K562 (cell line): Measurements from ENCODE around the gene DAPK2. TPM values are rescaled to one million over a fixed set of nuclear protein-coding genes. Genes with fewer than 3 reads are reported as not detected.

Experiments
- CBX3 ChIP-seq, 2 experiments: IDR thresholded peaks; 1 replicate in 1 of 2; 2 replicates in 1 of 2; pipeline ENCODE4 v1.6.1; 2012; ENCODE audit warnings: inconsistent platforms in 2 of 2, low read length in 2 of 2, borderline replicate concordance in 1 of 2, control low read depth in 1 of 2
- CHCHD3 ChIP-seq: fragments of 250-450 bp; sonication (Bioruptor Pico); IDR thresholded peaks from 2 replicates; pipeline ENCODE4 v2.1.2; 2022; ENCODE audit warnings: mild to moderate bottlenecking
- LCOR ChIP-seq: sonication (generic); formaldehyde crosslinking; IDR thresholded peaks from 2 replicates; pipeline ENCODE4 v1.8.0; 2022; ENCODE audit warnings: mild to moderate bottlenecking, missing genetic modification reagents
- MTA3 ChIP-seq: fragments of 450-650 bp; formaldehyde crosslinking; IDR thresholded peaks from 2 replicates; pipeline ENCODE4 v1.6.1; 2017; ENCODE audit warnings: mild to moderate bottlenecking, borderline replicate concordance
- MTF1 ChIP-seq: fragments of 250-450 bp; sonication (Bioruptor Pico); IDR thresholded peaks from 2 replicates; pipeline ENCODE4 v1.9.0; 2021; ENCODE audit warnings: moderate library complexity, mild to moderate bottlenecking, inconsistent platforms, borderline replicate concordance
- NCOA6 ChIP-seq: fragments of 450-650 bp; IDR thresholded peaks from 2 replicates; pipeline ENCODE4 v1.6.1; 2017; ENCODE audit warnings: mild to moderate bottlenecking
- PHF8 ChIP-seq: fragments of 200-600 bp; sonication (generic); IDR thresholded peaks from 2 replicates; pipeline ENCODE4 v1.6.1; 2012; ENCODE audit warnings: mixed run types, mild to moderate bottlenecking, inconsistent platforms, low read length, moderate library complexity, borderline replicate concordance
- SLC30A9 ChIP-seq: fragments of 250-450 bp; sonication (Bioruptor Pico); IDR thresholded peaks from 2 replicates; pipeline ENCODE4 v1.8.0; 2022; ENCODE audit warnings: mild to moderate bottlenecking, moderate library complexity
- SMC3 ChIP-seq: conservative IDR thresholded peaks from 2 replicates; pipeline ENCODE4 v1.6.1; 2011; ENCODE audit warnings: low read depth, low read length, improper control_type of control experiment; ENCODE audit not compliant: insufficient read depth
- SPI1 ChIP-seq: IDR thresholded peaks from 2 replicates; pipeline ENCODE4 v1.6.1; 2011; ENCODE audit warnings: low read depth, low read length, control low read depth, borderline replicate concordance
- XRCC4 ChIP-seq: IDR thresholded peaks from one replicate; pipeline ENCODE4 v1.6.1; 2011; ENCODE audit not compliant: insufficient read depth, insufficient read length; ENCODE audit errors: extremely low read depth
- ZBTB5 ChIP-seq: fragments of 450-650 bp; IDR thresholded peaks from 2 replicates; pipeline ENCODE4 v1.6.1; 2017; ENCODE audit warnings: antibody characterized with exemption
- ZNF609 ChIP-seq: sonication (generic); formaldehyde crosslinking; IDR thresholded peaks from 2 replicates; pipeline ENCODE4 v1.8.1; 2023; ENCODE audit warnings: missing genetic modification reagents, mild to moderate bottlenecking, borderline replicate concordance
- ZNF644 ChIP-seq: fragments of 200-800 bp; sonication (Bioruptor generic); IDR thresholded peaks from 2 replicates; pipeline ENCODE4 v1.6.1; 2016; ENCODE audit warnings: low read depth, missing genetic modification characterization, missing compliant biosample characterization
- ZSCAN32 ChIP-seq: fragments of 450-650 bp; formaldehyde crosslinking; IDR thresholded peaks from 2 replicates; pipeline ENCODE4 v1.4.0; 2020; ENCODE audit warnings: mild to moderate bottlenecking, moderate library complexity
- polyA plus RNA-seq, 8 experiments: library from polyadenylated mRNA; depleted of rRNA in 4 of 8; stranded (reverse) in 5 of 8; unstranded in 3 of 8; fragments of >200 nt; fragmentation: Nextera tagmentation in 2 of 8; fragmentation: Illumina TruSeq in 1 of 8; extraction: Ambion mirVana in 2 of 8; extraction: Trizol in 1 of 8; gene quantifications; 2 replicates each; pipeline versions ENCODE4 v1.2.1 to v1.2.3, GENCODE V29; 2011 to 2014; ENCODE audit warnings: inconsistent platforms in 1 of 8, missing spikeins in 1 of 8
- total RNA-seq, 7 experiments: library from RNA; depleted of rRNA in 6 of 7; stranded (reverse); fragments of >200 nt in 6 of 7; fragmentation: Illumina TruSeq in 2 of 7; extraction: Trizol in 2 of 7; gene quantifications; 2 replicates each; pipeline versions ENCODE4 v1.2.1 to v1.2.3, GENCODE V29; 2011 to 2021; ENCODE audit warnings: low replicate concordance in 1 of 7
- TF ChIP-seq, protein P1 (sequence below), 3 experiments: fragments of 200-800 bp in 1 of 3; fragments of 250-450 bp in 1 of 3; fragments of 450-650 bp in 1 of 3; sonication (Bioruptor Pico) in 1 of 3; sonication (Bioruptor generic) in 1 of 3; formaldehyde crosslinking in 1 of 3; IDR thresholded peaks; 2 replicates each; pipeline versions ENCODE4 v1.6.1 to v1.8.0; 2016 to 2022; ENCODE audit warnings: mild to moderate bottlenecking in 2 of 3, missing genetic modification characterization in 2 of 3, missing compliant biosample characterization in 1 of 3, moderate library complexity in 1 of 3

DAPK2 gene
- total and polyA plus RNA-seq, 9 of the 15 experiments (the other 6 are each of a cell fraction or from before 2014, with no cell fraction given): 0.14 to 5.2 (median 2.2) TPM

DNA sequence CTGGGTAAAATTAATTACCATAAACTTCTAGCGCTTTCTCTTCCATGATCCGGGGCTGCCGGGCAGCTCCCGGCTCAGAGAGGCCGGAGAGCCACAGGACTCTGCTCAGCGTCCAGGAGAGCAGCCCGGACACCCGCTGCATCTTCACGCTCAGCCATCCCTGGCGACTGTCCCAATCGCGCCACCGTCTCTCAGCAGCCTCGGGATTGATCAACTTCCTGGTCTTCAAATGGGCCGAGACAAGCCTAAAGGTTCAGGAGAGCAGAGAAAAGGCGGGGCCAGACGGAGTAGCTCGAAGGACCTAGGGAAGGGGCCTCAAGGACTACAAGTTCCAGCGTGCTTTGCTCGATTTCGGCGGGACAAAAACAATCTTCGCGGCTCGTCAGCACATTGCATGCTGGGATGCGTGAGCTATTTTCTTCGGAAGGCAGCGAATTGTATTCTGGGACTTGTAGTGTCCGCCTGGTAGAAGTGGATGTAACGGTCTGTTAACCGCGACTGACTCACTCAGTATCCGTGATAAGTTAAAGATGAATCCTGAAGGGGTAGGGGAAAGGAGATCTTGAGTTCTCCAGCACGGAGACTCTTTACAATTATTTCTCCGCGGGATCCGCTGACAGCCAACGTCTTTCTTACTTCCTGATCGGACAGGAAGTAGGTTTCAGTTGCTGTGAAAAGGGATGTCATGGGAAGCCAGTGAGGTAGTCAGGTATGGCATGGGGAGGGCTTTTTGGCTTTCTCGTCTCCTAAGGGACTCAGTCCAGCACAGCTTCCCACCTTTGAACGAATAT lies 47.5 kb upstream of the DAPK2 start, which contains the start of gene CIAO2A (continued):
- TF ChIP-seq, protein P1, sequence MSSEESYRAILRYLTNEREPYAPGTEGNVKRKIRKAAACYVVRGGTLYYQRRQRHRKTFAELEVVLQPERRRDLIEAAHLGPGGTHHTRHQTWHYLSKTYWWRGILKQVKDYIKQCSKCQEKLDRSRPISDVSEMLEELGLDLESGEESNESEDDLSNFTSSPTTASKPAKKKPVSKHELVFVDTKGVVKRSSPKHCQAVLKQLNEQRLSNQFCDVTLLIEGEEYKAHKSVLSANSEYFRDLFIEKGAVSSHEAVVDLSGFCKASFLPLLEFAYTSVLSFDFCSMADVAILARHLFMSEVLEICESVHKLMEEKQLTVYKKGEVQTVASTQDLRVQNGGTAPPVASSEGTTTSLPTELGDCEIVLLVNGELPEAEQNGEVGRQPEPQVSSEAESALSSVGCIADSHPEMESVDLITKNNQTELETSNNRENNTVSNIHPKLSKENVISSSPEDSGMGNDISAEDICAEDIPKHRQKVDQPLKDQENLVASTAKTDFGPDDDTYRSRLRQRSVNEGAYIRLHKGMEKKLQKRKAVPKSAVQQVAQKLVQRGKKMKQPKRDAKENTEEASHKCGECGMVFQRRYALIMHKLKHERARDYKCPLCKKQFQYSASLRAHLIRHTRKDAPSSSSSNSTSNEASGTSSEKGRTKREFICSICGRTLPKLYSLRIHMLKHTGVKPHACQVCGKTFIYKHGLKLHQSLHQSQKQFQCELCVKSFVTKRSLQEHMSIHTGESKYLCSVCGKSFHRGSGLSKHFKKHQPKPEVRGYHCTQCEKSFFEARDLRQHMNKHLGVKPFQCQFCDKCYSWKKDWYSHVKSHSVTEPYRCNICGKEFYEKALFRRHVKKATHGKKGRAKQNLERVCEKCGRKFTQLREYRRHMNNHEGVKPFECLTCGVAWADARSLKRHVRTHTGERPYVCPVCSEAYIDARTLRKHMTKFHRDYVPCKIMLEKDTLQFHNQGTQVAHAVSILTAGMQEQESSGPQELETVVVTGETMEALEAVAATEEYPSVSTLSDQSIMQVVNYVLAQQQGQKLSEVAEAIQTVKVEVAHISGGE (CRISPR knock-in tag; IDR thresholded peaks at IDR 0.05): peak in 1 of 3 experiments; percentile 66; a peak in 2 of 6 replicates
- TF ChIP-seq LCOR (peak; percentile 66; the same call in 1 of the 2 replicates), MTA3 (peak; percentile 95), CBX3 (IDR thresholded peaks at IDR 0.05; ENCODE audit: borderline replicate concordance in 1 of 2, low read length in 2 of 2) (peak in 1 of 2 experiments; percentile 33; a peak in 1 of 3 replicates), ZNF609 (CRISPR knock-in tag) (no peak), ZBTB5 (no peak), XRCC4 (no peak), MTF1 (CRISPR knock-in tag) (no peak), ZNF644 (tag) (peak; percentile 45; the same call in 1 of the 2 replicates), CHCHD3 (CRISPR knock-in tag) (no peak), NCOA6 (no peak), ZSCAN32 (no peak), SLC30A9 (CRISPR knock-in tag) (no peak), SMC3 (no peak), PHF8 (peak; percentile 52), SPI1 (peak; percentile 66)
